Lower lobe of right lung (tissue), 2 donors: ENCODE measurements around the gene HNRNPU. TPM values are rescaled to one million over a fixed set of nuclear protein-coding genes. Genes with fewer than 3 reads are reported as not detected.

Experiments
- ATAC-seq, 2 donors: fragments of 200-7000 bp; cut with Tn5 transposase; one replicate each; pipeline ENCODE4 v1.9.1; 2020 to 2022; ENCODE audit warnings: mild to moderate bottlenecking in 2 of 2, moderate library complexity in 2 of 2
- DNase-seq: peaks from one replicate; pipeline ENCODE4 v3.0.0-alpha.2; 2020
- H3K27ac ChIP-seq: fragments of 200-600 bp; one replicate; pipeline ENCODE4 v1.8.0; 2022
- H3K27me3 ChIP-seq: fragments of 200-600 bp; one replicate; pipeline ENCODE4 v1.8.0; 2022; ENCODE audit warnings: low read depth
- H3K36me3 ChIP-seq: fragments of 200-600 bp; one replicate; pipeline ENCODE4 v1.8.0; 2022; ENCODE audit warnings: mild to moderate bottlenecking
- H3K4me1 ChIP-seq: fragments of 200-600 bp; one replicate; pipeline ENCODE4 v1.8.0; 2022
- H3K4me3 ChIP-seq: fragments of 200-600 bp; one replicate; pipeline ENCODE4 v1.8.0; 2022; ENCODE audit warnings: mild to moderate bottlenecking
- H3K9me3 ChIP-seq: fragments of 200-600 bp; one replicate; pipeline ENCODE4 v1.8.0; 2022
- CTCF ChIP-seq: fragments of 200-600 bp; IDR thresholded peaks from one replicate; pipeline ENCODE4 v1.8.0; 2022; ENCODE audit warnings: antibody characterized with exemption, mild to moderate bottlenecking
- intact Hi-C: fragments of 100-400 bp; cut with DNase I; formaldehyde crosslinking; loops from one replicate; pipeline ENCODE4 v1.11.0; 2022
- total RNA-seq: library from RNA; stranded (reverse); fragmentation: NEBNext Ultra II Directional; extraction: Animal tissue kit (Norgen Biotek cat#: 25700); gene quantifications from one replicate; pipeline ENCODE4 v1.2.1, GENCODE V29; 2021
- donor health status: DM: no; HTN: yes; CAD: no; lungs with severe emphysema.

Gene HNRNPU
- total RNA-seq, 1 donor from 2014 or later: 279 TPM

GRCh38 chr1:244850896-244851295 is 13.4 kb downstream of the HNRNPU start:
- Histone ChIP-seq H3K27ac (no peak overlapping the region), H3K36me3 (peaks cover 97% of the 10 kb centered on the region), H3K27me3 (no peaks in the 10 kb centered on the region), H3K9me3 (no peaks in the 10 kb centered on the region), H3K4me1 (peaks cover 29% of the 10 kb centered on the region), H3K4me3 (no peak overlapping the region)
- ATAC-seq: no peak
- no peak for TF ChIP-seq CTCF
- intact Hi-C loops: no loop called here
- DNase-seq: no peak

GRCh38 chr1:244850099-244850852 is 14.1 kb downstream of the HNRNPU start:
- no peaks in the 10 kb centered on the region for H3K27me3 ChIP-seq
- H3K36me3 ChIP-seq: peaks cover 97% of the 10 kb centered on the region
- H3K4me3 ChIP-seq: no peak overlapping the region
- H3K4me1 ChIP-seq: peaks cover 24% of the 10 kb centered on the region
- no peak for TF ChIP-seq CTCF
- ATAC-seq (no peak), DNase-seq (no peak)
- H3K27ac ChIP-seq: no peak overlapping the region
- intact Hi-C loops: no loop called here
- no peaks in the 10 kb centered on the region for H3K9me3 ChIP-seq

- peak in 1 of 2 donors; percentile 13 for ATAC-seq
- intact Hi-C loops: no loop called here
- no peak overlapping the region for H3K4me3 ChIP-seq
- H3K36me3 ChIP-seq: peaks cover 97% of the 10 kb centered on the region
- H3K4me1 ChIP-seq: peaks cover 15% of the 10 kb centered on the region
- no peaks in the 10 kb centered on the region for H3K9me3 ChIP-seq
- no peaks in the 10 kb centered on the region for H3K27me3 ChIP-seq
- no peak overlapping the region for H3K27ac ChIP-seq
- DNase-seq: no peak
- no peak for TF ChIP-seq CTCF
Measured at GRCh38 chr1:244849189-244849866, 15.0 kb downstream of the HNRNPU start.

- no peak for TF ChIP-seq CTCF
- no peak overlapping the region for H3K4me3 ChIP-seq
- H3K9me3 ChIP-seq: no peaks in the 10 kb centered on the region
- no peaks in the 10 kb centered on the region for H3K27me3 ChIP-seq
- peaks cover 97% of the 10 kb centered on the region for H3K36me3 ChIP-seq
- H3K27ac ChIP-seq: no peak overlapping the region
- intact Hi-C loops: no loop called here
- ATAC-seq (no peak), DNase-seq (no peak)
- H3K4me1 ChIP-seq: peaks cover 7% of the 10 kb centered on the region
Measured at GRCh38 chr1:244846653-244847052, 17.7 kb downstream of the HNRNPU start.

GRCh38 chr1:244844155-244845121 is 19.9 kb downstream of the HNRNPU start:
- ATAC-seq (no peak), DNase-seq (no peak)
- Histone ChIP-seq H3K36me3 (peaks cover 94% of the 10 kb centered on the region), H3K4me1 (peaks cover 22% of the 10 kb centered on the region), H3K9me3 (no peaks in the 10 kb centered on the region), H3K4me3 (no peak overlapping the region), H3K27ac (no peak overlapping the region), H3K27me3 (no peaks in the 10 kb centered on the region)
- TF ChIP-seq CTCF: no peak
- intact Hi-C loops: no loop called here
